Panc1 (cell line): ENCODE results near the gene TSTD2. TPM values are rescaled to one million over a fixed set of nuclear protein-coding genes. Genes with fewer than 3 reads are reported as not detected.

Experiments used
- ATAC-seq: fragments of 200-7000 bp; cut with Tn5 transposase; 2 replicates; pipeline ENCODE4 v1.9.1; 2020; ENCODE audit warnings: mild to moderate bottlenecking, moderate library complexity
- BruUV-seq: library from RNA; stranded (reverse); fragments of 400-500 nt; replicated peaks from 2 replicates; lab custom pipeline; 2021; lab: Mats Ljungman, UMichigan
- CTCF ChIA-PET: fragments of 300-600 bp; sonication (Branson Sonifier 250); formaldehyde crosslinking; loops from one replicate; lab custom pipeline; 2022; ENCODE audit warnings: antibody characterized with exemption; lab: Charles Lee
- POLR2A ChIA-PET: fragments of 300-600 bp; sonication (Branson Sonifier 250); formaldehyde crosslinking; loops from one replicate; lab custom pipeline; 2022; ENCODE audit warnings: antibody characterized with exemption; lab: Charles Lee
- DNase-seq: peaks from one replicate; pipeline ENCODE4 v3.0.0-alpha.2; 2010; ENCODE audit warnings: low read depth, low spot score
- H3K27ac ChIP-seq: 2 replicates; pipeline ENCODE4 v1.5.1; 2011; ENCODE audit warnings: mild to moderate bottlenecking, low read length, inconsistent platforms
- H3K27me3 ChIP-seq: fragments of 200-500 bp; sonication (Bioruptor generic); 2 replicates; pipeline ENCODE4 v1.6.0; 2014; ENCODE audit warnings: low read length, inconsistent platforms; ENCODE audit not compliant: control insufficient read depth, insufficient read depth
- H3K36me3 ChIP-seq: fragments of 200-500 bp; sonication (Bioruptor generic); 2 replicates; pipeline ENCODE4 v1.5.1; 2014; ENCODE audit warnings: inconsistent platforms, mild to moderate bottlenecking, low read length, moderate library complexity; ENCODE audit not compliant: control insufficient read depth, insufficient read depth
- H3K4me1 ChIP-seq: 2 replicates; pipeline ENCODE4 v1.5.1; 2011; ENCODE audit warnings: inconsistent platforms, mild to moderate bottlenecking, low read length, moderate library complexity; ENCODE audit not compliant: control insufficient read depth, insufficient read depth
- H3K4me3 ChIP-seq, 2 experiments: 2 replicates each; pipeline ENCODE4 v1.5.1; 2011 to 2012; ENCODE audit warnings: low read depth in 2 of 2, low read length in 2 of 2, mild to moderate bottlenecking in 2 of 2, inconsistent platforms in 1 of 2, moderate library complexity in 1 of 2
- H3K9me3 ChIP-seq: fragments of 200-500 bp; sonication (Bioruptor generic); 2 replicates; pipeline ENCODE4 v1.5.1; 2014; ENCODE audit warnings: low read depth, mild to moderate bottlenecking, inconsistent platforms, low read length, moderate library complexity; ENCODE audit not compliant: control insufficient read depth, insufficient read depth
- CTCF ChIP-seq: fragments of 450-650 bp; IDR thresholded peaks from 2 replicates; pipeline ENCODE4 v1.5.1; 2017; ENCODE audit warnings: mild to moderate bottlenecking
- POLR2AphosphoS5 ChIP-seq: IDR thresholded peaks from 2 replicates; pipeline ENCODE4 v1.6.1; 2012; ENCODE audit warnings: mild to moderate bottlenecking, low read depth, low read length, moderate library complexity
- REST ChIP-seq, 2 experiments: IDR thresholded peaks; 2 replicates each; pipeline ENCODE4 v1.6.1; 2011 to 2012; ENCODE audit warnings: low read depth in 2 of 2, control low read depth in 1 of 2, low read length in 1 of 2, mild to moderate bottlenecking in 1 of 2, moderate library complexity in 1 of 2; ENCODE audit not compliant: insufficient read depth in 1 of 2
- SIN3A ChIP-seq: IDR thresholded peaks from 2 replicates; pipeline ENCODE4 v1.6.1; 2012; ENCODE audit warnings: low read depth, mild to moderate bottlenecking, low read length, moderate library complexity, borderline replicate concordance; ENCODE audit not compliant: insufficient read depth
- TCF7L2 ChIP-seq: IDR thresholded peaks from 2 replicates; pipeline ENCODE4 v1.6.1; 2011; ENCODE audit warnings: mild to moderate bottlenecking, low read depth, low read length, inconsistent platforms
- in situ Hi-C: cut with HindIII; loops from 2 replicates; pipeline ENCODE4 v1.10.0; 2016; ENCODE audit warnings: low sequenced_read_pairs, low pct_unique_long_range_greater_than_20kb
- intact Hi-C: fragments of 100-400 bp; cut with micrococcal nuclease; formaldehyde crosslinking; loops from one replicate; pipeline ENCODE4 v1.10.0; 2022; ENCODE audit not compliant: unreplicated experiment
- total RNA-seq: library from RNA; stranded (reverse); gene quantifications from one replicate; pipeline ENCODE4 v1.2.1, GENCODE V29; 2021; ENCODE audit not compliant: unreplicated experiment

The TSTD2 gene
- total RNA-seq, 1 experiment from 2014 or later = 10.1 TPM

- in situ Hi-C loops (no loop called here), intact Hi-C loops (no loop called here)
- no TSS peak for BruUV-seq
- no peak overlapping the region for H3K4me3 ChIP-seq
- H3K27ac ChIP-seq = no peak overlapping the region
- POLR2A ChIA-PET = no interaction called here
- CTCF ChIA-PET = no interaction called here
- H3K9me3 ChIP-seq = no peaks in the 10 kb centered on the region
- peaks cover 5% of the 10 kb centered on the region; the same call in 1 of the 2 replicates for H3K4me1 ChIP-seq
- H3K27me3 ChIP-seq = no peaks in the 10 kb centered on the region
- ATAC-seq = no peak
- no peak for DNase-seq
- TF ChIP-seq POLR2AphosphoS5 = no peak
- no peak for TF ChIP-seq TCF7L2
- TF ChIP-seq REST (IDR thresholded peaks at IDR 0.05; ENCODE audit: insufficient read depth in 1 of 2, low read depth in 2 of 2, low read length in 1 of 2) = no peak
- H3K36me3 ChIP-seq = no peaks in the 10 kb centered on the region; the same call in none of the 2 replicates
These were observed 4.0 kb downstream of the TSTD2 start for GRCh38 chr9:97629156-97629555.

- no peak overlapping the region for H3K4me3 ChIP-seq
- TF ChIP-seq REST (IDR thresholded peaks at IDR 0.05; ENCODE audit: insufficient read depth in 1 of 2, low read depth in 2 of 2, low read length in 1 of 2) = no peak
- no peak for TF ChIP-seq SIN3A
- BruUV-seq = no TSS peak
- no peak for DNase-seq
- ChIA-PET CTCF (no interaction called here), POLR2A (no interaction called here)
- intact Hi-C loops (no loop called here), in situ Hi-C loops (no loop called here)
- no peak for ATAC-seq
- no peaks in the 10 kb centered on the region for H3K27me3 ChIP-seq
- no peaks in the 10 kb centered on the region for H3K9me3 ChIP-seq
- peaks cover 5% of the 10 kb centered on the region; the same call in 1 of the 2 replicates for H3K4me1 ChIP-seq
- no peak overlapping the region for H3K27ac ChIP-seq
- no peaks in the 10 kb centered on the region; the same call in none of the 2 replicates for H3K36me3 ChIP-seq
These were observed 4.5 kb downstream of the TSTD2 start for GRCh38 chr9:97628668-97629067.

GRCh38 chr9:97627624-97628023 lies 5.5 kb downstream of the TSTD2 start:
- H3K9me3 ChIP-seq = no peaks in the 10 kb centered on the region
- TF ChIP-seq POLR2AphosphoS5 (no peak), SIN3A (no peak), CTCF (no peak), TCF7L2 (no peak), REST (IDR thresholded peaks at IDR 0.05; ENCODE audit: insufficient read depth in 1 of 2, low read depth in 2 of 2, low read length in 1 of 2) (no peak)
- in situ Hi-C loops (no loop called here), intact Hi-C loops (no loop called here)
- H3K4me1 ChIP-seq = peaks cover 5% of the 10 kb centered on the region; the same call in 1 of the 2 replicates
- no TSS peak for BruUV-seq
- no peak for DNase-seq
- ChIA-PET CTCF (no interaction called here), POLR2A (no interaction called here)
- H3K27me3 ChIP-seq = no peaks in the 10 kb centered on the region
- no peak overlapping the region for H3K27ac ChIP-seq
- ATAC-seq = no peak
- no peak overlapping the region for H3K4me3 ChIP-seq
- no peaks in the 10 kb centered on the region; the same call in none of the 2 replicates for H3K36me3 ChIP-seq
